Stimulated activated naive B cell treated with anti-CD40 and anti-IgM and Interleukin-4, amounts not matched to agents 10 μg/mL and 1 μg/mL and 100 μg/mL, for 72 hours (primary cell): Measurements from ENCODE around the gene OIT3.
A peak's percentile ranks its signal among the peaks of the same experiment; 100 is the strongest.
"Not testable (repeated sequence)": the region's sequence is repeated elsewhere in the genome, so short reads cannot be mapped to it uniquely, and the experiment has no call there.

ENCODE experiments used
- ATAC-seq, 2 donors: fragments of 150-1000 bp; cut with Tn5 transposase; replicated peaks; 2 replicates each; pipeline ENCODE4 v1.10.0; 2021; ENCODE audit warnings: moderate library complexity in 1 of 2
- DNase-seq: peaks from one replicate; pipeline ENCODE4 v3.0.0; 2021
- H3K27ac Mint-ChIP-seq: one replicate; pipeline ENCODE4 v1.8.0; 2022; ENCODE audit warnings: mild to moderate bottlenecking, mixed read lengths
- H3K27me3 Mint-ChIP-seq, 2 donors: one replicate each; pipeline ENCODE4 v1.8.0; 2022; ENCODE audit warnings: mixed read lengths in 2 of 2
- H3K36me3 Mint-ChIP-seq, 2 donors: one replicate each; pipeline ENCODE4 v1.8.0; 2022; ENCODE audit warnings: mixed read lengths in 2 of 2, mild to moderate bottlenecking in 1 of 2
- H3K4me1 Mint-ChIP-seq, 2 donors: one replicate each; pipeline ENCODE4 v1.8.0; 2022; ENCODE audit warnings: mixed read lengths in 2 of 2, mild to moderate bottlenecking in 1 of 2
- H3K4me3 Mint-ChIP-seq, 2 donors: one replicate each; pipeline ENCODE4 v1.8.0; 2022; ENCODE audit warnings: mild to moderate bottlenecking in 2 of 2, mixed read lengths in 2 of 2, moderate library complexity in 1 of 2
- H3K9me3 Mint-ChIP-seq, 2 donors: one replicate each; pipeline ENCODE4 v1.8.0; 2022; ENCODE audit warnings: mixed read lengths in 2 of 2, mild to moderate bottlenecking in 1 of 2

Gene OIT3

DNA sequence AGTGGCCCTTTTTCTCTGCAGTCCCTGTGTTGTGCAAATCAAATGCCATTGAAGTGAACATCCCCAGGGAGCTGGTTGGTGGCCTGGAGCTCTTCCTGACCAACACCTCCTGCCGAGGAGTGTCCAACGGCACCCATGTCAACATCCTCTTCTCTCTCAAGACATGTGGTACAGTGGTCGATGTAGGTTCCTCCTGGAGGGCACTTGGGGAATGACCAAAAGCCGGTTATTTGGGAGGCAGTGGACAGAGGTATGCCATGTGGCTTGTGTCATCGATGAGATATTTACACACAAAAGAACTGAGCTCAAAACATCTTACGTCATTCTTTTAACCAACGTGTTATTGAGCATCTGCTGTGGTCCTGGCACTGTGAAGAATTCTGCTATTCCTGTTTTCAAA lies 19.7 kb downstream of the OIT3 start:
- H3K9me3 Mint-ChIP-seq, result peaks cover 0 to 3% of the 10 kb centered on the region in 2 donors
- H3K4me3 Mint-ChIP-seq, result no peak overlapping the region
- peaks cover 2 to 3% of the 10 kb centered on the region in 2 donors for H3K36me3 Mint-ChIP-seq
- peaks cover 0 to 4% of the 10 kb centered on the region in 2 donors for H3K27me3 Mint-ChIP-seq
- H3K27ac Mint-ChIP-seq, result no peak overlapping the region
- ATAC-seq (no peak), DNase-seq (no peak)
- H3K4me1 Mint-ChIP-seq, result peaks cover 6 to 7% of the 10 kb centered on the region in 2 donors

DNA sequence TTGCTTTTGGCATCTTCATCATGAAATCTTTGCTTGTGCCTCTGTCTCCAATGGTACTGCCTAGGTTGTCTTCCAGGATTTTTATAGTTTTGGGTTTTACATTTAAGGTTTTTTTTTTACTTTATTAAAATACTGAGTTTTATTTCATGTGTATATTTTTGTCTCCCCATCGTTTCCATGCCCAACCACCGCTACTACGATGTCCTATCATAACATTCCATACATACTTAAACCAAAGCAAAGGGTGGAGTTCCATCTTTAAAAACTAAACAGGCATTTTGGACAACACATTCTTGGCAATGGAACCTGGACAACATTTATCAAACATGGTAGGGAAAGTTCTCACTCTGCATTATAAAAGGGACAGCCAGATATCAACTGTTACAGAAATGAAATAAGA lies 23.7 kb downstream of the OIT3 start:
- peaks cover 20 to 25% of the 10 kb centered on the region in 2 donors for H3K27me3 Mint-ChIP-seq
- H3K4me1 Mint-ChIP-seq, result peaks cover 9 to 10% of the 10 kb centered on the region in 2 donors
- peaks cover 2 to 11% of the 10 kb centered on the region in 2 donors for H3K36me3 Mint-ChIP-seq
- H3K27ac Mint-ChIP-seq, ATAC-seq, DNase-seq, H3K4me3 Mint-ChIP-seq: not testable (repeated sequence)
- H3K9me3 Mint-ChIP-seq, result peaks cover 11 to 13% of the 10 kb centered on the region in 2 donors

DNA sequence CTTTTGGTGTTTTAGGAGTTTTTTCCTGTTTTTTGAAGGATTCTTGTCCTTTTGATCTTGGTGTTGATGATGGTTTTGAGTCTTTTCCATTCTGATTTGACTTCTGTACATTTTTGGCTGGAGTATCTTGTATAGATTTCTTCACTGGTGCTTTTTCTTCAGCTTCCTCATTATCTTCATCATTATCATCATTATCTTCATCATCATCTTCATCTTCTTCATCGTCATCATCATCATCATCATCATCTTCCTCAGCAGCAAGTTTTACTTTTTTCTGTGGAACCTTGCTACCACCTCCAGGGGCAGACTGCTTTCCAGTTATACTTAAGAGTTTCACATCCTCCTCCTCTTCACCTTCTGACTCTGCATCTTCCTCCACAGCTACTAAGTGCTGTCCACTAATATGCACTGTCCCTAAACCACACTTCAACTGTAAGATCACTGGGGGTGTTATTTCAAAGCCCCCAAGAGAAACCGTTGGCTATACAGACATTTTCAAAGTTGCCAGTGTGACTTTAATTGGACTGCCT lies 24.3 kb downstream of the OIT3 start:
- Mint-ChIP-seq H3K4me3 (peak overlapping the region; percentile 1 to 11), H3K36me3 (peaks cover 2 to 14% of the 10 kb centered on the region in 2 donors), H3K4me1 (peaks cover 9 to 10% of the 10 kb centered on the region in 2 donors), H3K27me3 (peaks cover 23 to 29% of the 10 kb centered on the region in 2 donors), H3K9me3 (peaks cover 14 to 16% of the 10 kb centered on the region in 2 donors), H3K27ac (peak overlapping the region; percentile 15)
- not testable (repeated sequence) for DNase-seq, ATAC-seq

GRCh38 chr10:72918352-72918751 lies 24.8 kb downstream of the OIT3 start:
- Mint-ChIP-seq H3K4me3 (no peak overlapping the region), H3K4me1 (peaks cover 9 to 10% of the 10 kb centered on the region in 2 donors), H3K36me3 (peaks cover 2 to 14% of the 10 kb centered on the region in 2 donors), H3K27me3 (peaks cover 23 to 29% of the 10 kb centered on the region in 2 donors), H3K27ac (no peak overlapping the region), H3K9me3 (peaks cover 14 to 16% of the 10 kb centered on the region in 2 donors)
- ATAC-seq, result no peak
- no peak for DNase-seq

GRCh38 chr10:72921147-72921683 lies 27.7 kb downstream of the OIT3 start:
- not testable (repeated sequence) for DNase-seq, H3K4me3 Mint-ChIP-seq, ATAC-seq, H3K27ac Mint-ChIP-seq
- peaks cover 9 to 10% of the 10 kb centered on the region in 2 donors for H3K4me1 Mint-ChIP-seq
- H3K9me3 Mint-ChIP-seq, result peaks cover 14 to 16% of the 10 kb centered on the region in 2 donors
- H3K36me3 Mint-ChIP-seq, result peaks cover 4 to 14% of the 10 kb centered on the region in 2 donors
- peaks cover 31 to 39% of the 10 kb centered on the region in 2 donors for H3K27me3 Mint-ChIP-seq

DNA sequence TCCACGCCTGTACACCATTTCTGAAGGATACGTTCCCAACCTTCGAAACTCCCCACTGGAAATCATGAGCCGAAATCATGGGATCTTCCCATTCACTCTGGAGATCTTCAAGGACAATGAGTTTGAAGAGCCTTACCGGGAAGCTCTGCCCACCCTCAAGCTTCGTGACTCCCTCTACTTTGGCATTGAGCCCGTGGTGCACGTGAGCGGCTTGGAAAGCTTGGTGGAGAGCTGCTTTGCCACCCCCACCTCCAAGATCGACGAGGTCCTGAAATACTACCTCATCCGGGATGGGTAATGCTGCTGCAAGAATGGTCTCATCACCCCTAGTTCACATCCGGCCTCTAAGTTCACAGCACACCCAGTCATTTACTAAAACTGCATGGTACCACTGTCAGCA lies 30.8 kb downstream of the OIT3 start:
- Mint-ChIP-seq H3K4me3 (no peak overlapping the region), H3K36me3 (peaks cover 4 to 14% of the 10 kb centered on the region in 2 donors), H3K27me3 (peaks cover 23 to 36% of the 10 kb centered on the region in 2 donors), H3K9me3 (peaks cover 14 to 16% of the 10 kb centered on the region in 2 donors), H3K4me1 (no peaks in the 10 kb centered on the region), H3K27ac (no peak overlapping the region)
- ATAC-seq, result no peak
- no peak for DNase-seq

GRCh38 chr10:72925951-72926465 lies 32.5 kb downstream of the OIT3 start:
- ATAC-seq, result no peak
- H3K9me3 Mint-ChIP-seq, result peaks cover 8 to 9% of the 10 kb centered on the region in 2 donors
- peaks cover 4 to 9% of the 10 kb centered on the region in 2 donors for H3K36me3 Mint-ChIP-seq
- peaks cover 17 to 20% of the 10 kb centered on the region in 2 donors for H3K27me3 Mint-ChIP-seq
- no peak overlapping the region for H3K27ac Mint-ChIP-seq
- no peak overlapping the region for H3K4me3 Mint-ChIP-seq
- no peak for DNase-seq
- H3K4me1 Mint-ChIP-seq, result no peaks in the 10 kb centered on the region

DNA sequence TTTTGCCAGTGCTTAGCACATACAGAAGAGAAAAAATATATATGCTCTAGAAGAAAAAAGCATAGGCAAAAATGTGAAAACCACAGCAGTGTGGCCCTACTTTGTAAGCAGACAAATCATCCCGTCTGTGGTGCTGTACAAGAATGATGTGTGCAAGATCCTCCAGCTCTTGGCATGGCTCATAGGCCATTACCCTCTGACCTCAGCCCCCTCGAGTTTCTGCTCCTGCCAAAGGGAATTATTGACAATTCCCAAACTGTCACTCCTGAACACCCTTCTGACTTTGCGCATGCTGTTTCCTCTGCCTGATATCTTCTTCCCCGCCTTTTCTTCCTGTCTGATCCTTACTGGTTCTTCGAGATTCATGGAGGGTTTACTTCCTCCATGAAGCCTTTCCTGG lies 33.9 kb downstream of the OIT3 start:
- Mint-ChIP-seq H3K27me3 (peaks cover 8 to 11% of the 10 kb centered on the region in 2 donors), H3K4me3 (no peak overlapping the region), H3K4me1 (no peaks in the 10 kb centered on the region), H3K36me3 (peaks cover under 1 to 2% of the 10 kb centered on the region in 2 donors), H3K27ac (no peak overlapping the region), H3K9me3 (peaks cover under 1% of the 10 kb centered on the region in 2 donors)
- DNase-seq, result no peak
- no peak for ATAC-seq

- Mint-ChIP-seq H3K9me3 (no peaks in the 10 kb centered on the region), H3K4me3 (no peak overlapping the region), H3K27ac (no peak overlapping the region), H3K27me3 (peaks cover 6 to 8% of the 10 kb centered on the region in 2 donors), H3K36me3 (no peaks in the 10 kb centered on the region), H3K4me1 (no peaks in the 10 kb centered on the region)
- ATAC-seq (no peak), DNase-seq (no peak)
These were observed 35.3 kb downstream of the OIT3 start for GRCh38 chr10:72928798-72929197.

GRCh38 chr10:72930276-72930675 lies 36.7 kb downstream of the OIT3 start:
- H3K27ac Mint-ChIP-seq, result no peak overlapping the region
- DNase-seq (no peak), ATAC-seq (no peak)
- H3K36me3 Mint-ChIP-seq, result no peaks in the 10 kb centered on the region
- no peak overlapping the region for H3K4me3 Mint-ChIP-seq
- no peaks in the 10 kb centered on the region for H3K9me3 Mint-ChIP-seq
- H3K4me1 Mint-ChIP-seq, result no peaks in the 10 kb centered on the region
- H3K27me3 Mint-ChIP-seq, result peaks cover under 1 to 2% of the 10 kb centered on the region in 2 donors

- no peak overlapping the region for H3K27ac Mint-ChIP-seq
- no peaks in the 10 kb centered on the region for H3K36me3 Mint-ChIP-seq
- H3K9me3 Mint-ChIP-seq, result no peaks in the 10 kb centered on the region
- DNase-seq (no peak), ATAC-seq (no peak)
- no peaks in the 10 kb centered on the region for H3K4me1 Mint-ChIP-seq
- H3K4me3 Mint-ChIP-seq, result no peak overlapping the region
- H3K27me3 Mint-ChIP-seq, result peaks cover 8 to 9% of the 10 kb centered on the region in 2 donors
These were observed 38.9 kb downstream of the OIT3 start for GRCh38 chr10:72932259-72933015.

DNA sequence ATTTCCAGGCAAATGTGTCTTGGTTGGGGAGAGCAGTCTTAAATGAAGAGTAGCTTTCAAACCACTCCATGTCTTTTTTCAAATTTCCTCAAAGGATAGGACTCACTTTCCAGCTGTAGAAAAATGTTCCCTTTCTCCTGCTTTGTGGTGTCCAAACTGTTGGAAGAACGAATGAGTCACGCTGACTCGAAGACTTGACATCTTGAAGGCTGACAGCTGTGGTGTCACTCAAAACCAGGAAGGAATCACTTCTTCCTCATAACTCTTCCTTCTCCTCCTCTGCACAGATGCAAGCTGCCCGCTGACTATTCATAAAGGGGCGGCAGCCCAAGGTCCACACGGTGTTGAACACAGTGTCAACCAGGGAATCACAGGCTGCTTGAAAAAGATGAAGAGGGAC lies 41.8 kb downstream of the OIT3 start:
- Mint-ChIP-seq H3K27ac (no peak overlapping the region), H3K36me3 (no peaks in the 10 kb centered on the region), H3K4me3 (no peak overlapping the region), H3K4me1 (no peaks in the 10 kb centered on the region), H3K27me3 (peaks cover 8 to 9% of the 10 kb centered on the region in 2 donors), H3K9me3 (no peaks in the 10 kb centered on the region)
- DNase-seq (no peak), ATAC-seq (no peak)

- Mint-ChIP-seq H3K9me3 (no peaks in the 10 kb centered on the region), H3K27ac (no peak overlapping the region), H3K4me3 (no peak overlapping the region), H3K4me1 (no peaks in the 10 kb centered on the region), H3K27me3 (peaks cover 4 to 14% of the 10 kb centered on the region in 2 donors), H3K36me3 (no peaks in the 10 kb centered on the region)
- no peak for ATAC-seq
- DNase-seq, result no peak
These were observed 50.1 kb downstream of the OIT3 start for GRCh38 chr10:72943498-72944234.

DNA sequence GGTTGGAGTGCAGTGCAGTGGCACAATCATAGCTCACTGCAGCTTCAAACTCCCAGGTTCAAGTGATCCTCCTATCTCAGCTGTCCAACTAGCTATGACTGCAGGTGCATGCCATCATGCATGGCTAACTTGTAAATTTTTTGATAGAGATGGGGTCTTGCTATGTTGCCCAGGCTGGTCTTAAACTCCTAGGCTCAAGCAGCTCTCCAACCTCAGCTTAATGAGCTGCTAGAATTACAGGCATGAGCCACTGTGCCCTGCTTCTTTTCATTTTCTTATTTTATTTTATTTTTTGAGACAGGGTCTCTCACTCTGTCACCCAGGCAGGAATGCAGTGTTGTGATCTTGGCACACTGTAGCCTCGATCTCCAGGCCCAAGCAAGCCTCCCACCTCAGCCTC lies 53.4 kb downstream of the OIT3 start:
- no peak overlapping the region for H3K27ac Mint-ChIP-seq

More for the DNA sequence above, 53.4 kb downstream of the OIT3 start:
- no peaks in the 10 kb centered on the region for H3K9me3 Mint-ChIP-seq
- no peak for DNase-seq
- no peak overlapping the region for H3K4me3 Mint-ChIP-seq
- H3K27me3 Mint-ChIP-seq, result peaks cover 4 to 20% of the 10 kb centered on the region in 2 donors
- H3K4me1 Mint-ChIP-seq, result no peaks in the 10 kb centered on the region
- no peak for ATAC-seq
- no peaks in the 10 kb centered on the region for H3K36me3 Mint-ChIP-seq
